Heart right ventricle (tissue), 16 donors: ENCODE data around the gene COL16A1. TPM values are rescaled to one million over a fixed set of nuclear protein-coding genes. Genes with fewer than 3 reads are reported as not detected.

Experiments
- ATAC-seq, 8 donors: fragments of 200-7000 bp; cut with Tn5 transposase; one replicate each; pipeline ENCODE4 v1.9.1; 2020; ENCODE audit warnings: mild to moderate bottlenecking in 8 of 8, moderate library complexity in 8 of 8, moderate number of reproducible peaks in 1 of 8
- DNase-seq, 2 donors: peaks; one replicate each; pipeline ENCODE4 v3.0.0-alpha.2; 2020
- H3K27ac ChIP-seq, 10 donors: fragments of 200-600 bp; sonication (generic) in 2 of 10; one replicate each; pipeline versions ENCODE4 v1.5.0 to v1.8.0; 2020 to 2022; ENCODE audit warnings: mild to moderate bottlenecking in 3 of 10
- H3K27me3 ChIP-seq, 7 donors: fragments of 200-600 bp; one replicate each; pipeline ENCODE4 v1.8.0; 2021 to 2022; ENCODE audit warnings: mild to moderate bottlenecking in 2 of 7
- H3K36me3 ChIP-seq, 9 donors: fragments of 200-600 bp; sonication (generic) in 1 of 9; one replicate each; pipeline versions ENCODE4 v1.5.0 to v1.8.0; 2020 to 2022; ENCODE audit warnings: mild to moderate bottlenecking in 2 of 9
- H3K4me1 ChIP-seq, 9 donors: fragments of 200-600 bp; sonication (generic) in 1 of 9; one replicate each; pipeline versions ENCODE4 v1.5.0 to v1.8.0; 2020 to 2022; ENCODE audit warnings: mild to moderate bottlenecking in 4 of 9
- H3K4me3 ChIP-seq, 10 donors: fragments of 200-600 bp; sonication (generic) in 2 of 10; one replicate each; pipeline versions ENCODE4 v1.5.0 to v1.8.0; 2020 to 2022; ENCODE audit warnings: mild to moderate bottlenecking in 7 of 10, moderate library complexity in 2 of 10
- H3K9me3 ChIP-seq, 11 donors: fragments of 200-600 bp in 10 of 11; sonication (generic) in 2 of 11; one replicate each; pipeline versions ENCODE4 v1.5.0 to v1.8.0; 2013 to 2022; ENCODE audit warnings: mild to moderate bottlenecking in 2 of 11, control low read depth in 1 of 11, moderate library complexity in 1 of 11
- CTCF ChIP-seq, 9 donors: fragments of 200-600 bp; sonication (generic) in 2 of 9; IDR thresholded peaks; one replicate each; pipeline versions ENCODE4 v1.5.0 to v1.8.0; 2021 to 2022; ENCODE audit warnings: antibody characterized with exemption in 9 of 9, mild to moderate bottlenecking in 5 of 9, moderate library complexity in 1 of 9
- WGBS, 2 donors: extraction: QIAGEN DNeasy Blood & Tissue Kit; methylation state at CpG; one replicate each; pipeline ENCODE4 v1.1.7; 2013; ENCODE audit warnings: inconsistent platforms in 1 of 2; 5-methylcytosine and 5-hydroxymethylcytosine counted together
- intact Hi-C, 10 donors: fragments of 100-400 bp; cut with DNase I; formaldehyde crosslinking; loops; one replicate each; pipeline versions ENCODE4 v1.11.1 to v1.14.2; 2022
- polyA plus RNA-seq, 2 donors: library from polyadenylated mRNA; stranded (reverse); fragments of 200-250 nt; gene quantifications; one replicate each; pipeline ENCODE4 v1.2.3, GENCODE V29; 2013
- total RNA-seq, 10 donors: library from RNA; stranded (reverse); fragmentation: NEBNext Ultra II Directional in 3 of 10; extraction: Animal tissue kit (Norgen Biotek cat#: 25700) in 3 of 10; gene quantifications; one replicate each; pipeline versions ENCODE4 v1.2.1 to v1.2.4, GENCODE V29; 2021 to 2023
- donor health status: Arrhythmogenic right ventricular cardiomyopathy.
- donor health status: ischemic (EF 13 %, LVEDD 7.1; RV severe dilation, severe dysfunction).
- donor health status: healthy with polysubstance abuse.
- donor health status: DM: no; HTN: yes; CAD: no.
- donor health status: DM: no; HTN: no; CAD: no.
- donor health status: ischemic (EF 25% LVEDD 6.9; RV normal size, moderate dysfunction).
- donor health status: ischemic (EF 25% LVEDD 5.7; RV mildly dilated, moderate dysfunction).
- donor health status: healthy.
- donor health status: DM: yes; HTN: yes; CAD: no.
- donor health status: Ischemic cardiomyopathy.
- donor health status: ischemic (EF 35%, LVEDD 5.7; RV mildly dilated, moderate dysfunction).
- donor health status: nonischemic (EF 11% LVEDD 7.7; RV severe dilation, severe dysfunction).
- donor health status: DM: yes; HTN: yes; CAD: no.
- donor health status: PGD.
- donor health status: ischemic (EF 29% LVEDD 5.4; RV normal size, mild dysfunction).
- donor health status: nonischemic (EF 23%, LVEDD 6.1; RV moderate dilation, normal function).

COL16A1 gene
- total and polyA plus RNA-seq, 12 donors, result 7.4 to 35.3 (median 16.6) TPM

DNA sequence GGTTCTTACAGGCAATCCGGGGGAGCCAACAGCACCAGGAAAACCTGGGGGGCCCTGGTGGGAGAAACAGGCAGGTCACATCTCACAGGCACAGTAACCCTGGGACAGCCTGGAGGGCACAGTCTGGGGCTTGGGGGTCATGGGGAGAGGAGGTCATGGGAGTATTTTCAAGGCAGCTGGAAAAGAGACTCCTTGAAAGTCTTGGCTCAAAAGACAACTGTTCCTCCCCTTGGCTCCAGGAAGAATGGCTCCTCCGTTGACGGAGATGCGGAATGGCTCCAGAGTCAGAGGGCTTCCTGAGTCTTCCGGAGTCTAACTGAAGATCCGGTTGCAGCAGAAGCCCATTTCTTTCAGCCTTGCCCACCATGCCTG is 33.2 kb downstream of the COL16A1 start:
- 41 to 47% methylated on average over 6 of the region's 6 CpGs for WGBS, 2 donors
- no peaks in the 10 kb centered on the region for H3K9me3 ChIP-seq
- peaks cover 0 to 17% (median 0%) of the 10 kb centered on the region in 7 donors for H3K27me3 ChIP-seq
- peak in 3 of 8 donors; percentile 7 to 8 (median 8) for ATAC-seq
- intact Hi-C loops, result loop anchor here in 5 of 10 donors (2.0 to 5.0 kb wide), 2 partner anchors 42 to 44 kb away; no protein-coding TSS in a partner anchor
- TF ChIP-seq CTCF (IDR thresholded peaks at IDR 0.05), result no peak
- peaks cover 0 to 1% (median 0%) of the 10 kb centered on the region in 9 donors for H3K36me3 ChIP-seq
- H3K27ac ChIP-seq, result peak overlapping the region in 9 of 10 donors; percentile 13 to 87 (median 70)
- peak overlapping the region in 9 of 10 donors; percentile 4 to 53 (median 41) for H3K4me3 ChIP-seq
- no peak for DNase-seq
- peaks cover 35 to 87% (median 73%) of the 10 kb centered on the region in 9 donors for H3K4me1 ChIP-seq

- intact Hi-C loops, result loop anchor here (2.0 to 10.0 kb wide), 10 partner anchors 32 to 315 kb away; partner anchors contain the start of gene COL16A1 (in 1 of the 10)
- peak; percentile 83 for DNase-seq
- 3 to 4% methylated on average over 29 to 30 of the region's 30 CpGs for WGBS, 2 donors
Observed at GRCh38 chr1:31669786-31670592, 33.8 kb downstream of the COL16A1 start.

GRCh38 chr1:31669433-31669785 is 34.4 kb downstream of the COL16A1 start:
- no peak for TF ChIP-seq CTCF (IDR thresholded peaks at IDR 0.05)
- peak overlapping the region in 8 of 10 donors; percentile 6 to 53 (median 44) for H3K4me3 ChIP-seq
- peaks cover 0 to 8% (median 0%) of the 10 kb centered on the region in 9 donors for H3K36me3 ChIP-seq
- ATAC-seq (peak in 3 of 8 donors; percentile 2 to 3 (median 2)), DNase-seq (no peak)
- H3K27ac ChIP-seq, result peak overlapping the region in 9 of 10 donors; percentile 13 to 87 (median 70)
- intact Hi-C loops, result loop anchor here in 8 of 10 donors (5.0 to 10.0 kb wide), 9 partner anchors 33 to 315 kb away; partner anchors contain the start of gene COL16A1 (in 1 of the 8)
- H3K9me3 ChIP-seq, result no peaks in the 10 kb centered on the region
- WGBS, 2 donors, result 29 to 39% methylated on average over 7 of the region's 7 CpGs
- H3K4me1 ChIP-seq, result peaks cover 35 to 75% (median 68%) of the 10 kb centered on the region in 9 donors
- peaks cover 0 to 17% (median 0%) of the 10 kb centered on the region in 7 donors for H3K27me3 ChIP-seq

More at GRCh38 chr1:31669786-31670592, 33.8 kb downstream of the COL16A1 start:
- peaks cover 0 to 7% (median 0%) of the 10 kb centered on the region in 9 donors for H3K36me3 ChIP-seq
- peak; percentile 31 to 76 (median 68) for ATAC-seq
- peak overlapping the region in 9 of 10 donors; percentile 6 to 53 (median 41) for H3K4me3 ChIP-seq
- peaks cover 0 to 17% (median 0%) of the 10 kb centered on the region in 7 donors for H3K27me3 ChIP-seq
- H3K4me1 ChIP-seq, result peaks cover 35 to 81% (median 72%) of the 10 kb centered on the region in 9 donors
- TF ChIP-seq CTCF (IDR thresholded peaks at IDR 0.05), result peak in 5 of 9 donors; percentile 7 to 42 (median 21)
- peak overlapping the region; percentile 13 to 87 (median 66) for H3K27ac ChIP-seq
- no peaks in the 10 kb centered on the region for H3K9me3 ChIP-seq

DNA sequence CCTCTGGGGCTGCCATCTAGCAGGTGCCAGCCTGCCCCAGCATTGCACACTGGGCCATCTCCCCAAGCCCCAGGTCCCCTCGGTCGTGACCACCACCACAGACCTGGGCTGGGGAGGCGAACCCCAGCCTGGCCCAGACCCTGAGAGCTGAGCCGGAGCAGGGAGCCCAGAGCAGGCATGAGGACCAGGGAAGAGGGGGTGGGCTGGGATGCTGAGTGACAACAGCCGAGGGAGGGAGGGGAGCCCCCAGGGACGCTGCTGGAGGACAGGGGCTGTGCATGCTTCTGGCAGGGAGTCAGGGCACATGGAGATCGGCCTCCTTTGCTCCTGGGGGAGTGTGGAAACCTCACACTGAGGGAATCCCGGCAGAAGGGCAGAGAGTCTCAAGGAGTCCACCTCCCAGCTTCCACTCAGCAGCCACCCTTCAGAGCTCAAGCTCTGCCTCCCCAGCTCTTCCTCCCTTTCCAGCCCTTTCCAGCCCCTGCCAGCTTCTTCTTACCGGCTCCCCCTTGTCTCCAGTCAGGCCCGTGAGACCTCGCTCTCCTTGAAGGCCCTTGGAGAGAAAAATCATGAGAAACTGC is 35.4 kb downstream of the COL16A1 start:
- Histone ChIP-seq H3K4me1 (peaks cover 35 to 65% (median 58%) of the 10 kb centered on the region in 9 donors), H3K27ac (no peak overlapping the region), H3K27me3 (peaks cover 0 to 17% (median 0%) of the 10 kb centered on the region in 7 donors), H3K4me3 (no peak overlapping the region), H3K9me3 (no peaks in the 10 kb centered on the region), H3K36me3 (peaks cover 0 to 8% (median 0%) of the 10 kb centered on the region in 9 donors)
- no peak for TF ChIP-seq CTCF (IDR thresholded peaks at IDR 0.05)
- ATAC-seq (no peak), DNase-seq (no peak)
- intact Hi-C loops, result loop anchor here in 8 of 10 donors (5.0 to 10.0 kb wide), 9 partner anchors 34 to 316 kb away; partner anchors contain the start of gene COL16A1 (in 1 of the 8)
- WGBS, 2 donors, result 75 to 78% methylated on average over 11 of the region's 11 CpGs
